Activated CD4-positive, alpha-beta memory T cell treated with anti-CD3 and anti-CD28 coated beads for 36 hours (primary cell): ENCODE data around the gene ALDH1A2. TPM values are rescaled to one million over a fixed set of nuclear protein-coding genes. Genes with fewer than 3 reads are reported as not detected.

Experiments
- CTCF ChIA-PET: fragments of 350-600 bp; sonication (Branson Sonifier 250); formaldehyde crosslinking; loops from one replicate; lab custom pipeline; 2021; ENCODE audit warnings: antibody characterized with exemption, inconsistent platforms; lab: Charles Lee
- POLR2A ChIA-PET: fragments of 350-600 bp; sonication (Branson Sonifier 250); formaldehyde crosslinking; loops from one replicate; lab custom pipeline; 2021; ENCODE audit warnings: antibody characterized with exemption; lab: Charles Lee
- DNase-seq: peaks from one replicate; pipeline ENCODE4 v3.0.0-alpha.2; 2020
- H3K27ac Mint-ChIP-seq: one replicate; pipeline ENCODE4 v1.8.0; 2021; ENCODE audit warnings: mixed read lengths
- H3K27me3 Mint-ChIP-seq: one replicate; pipeline ENCODE4 v1.8.0; 2021; ENCODE audit warnings: mixed read lengths
- H3K36me3 Mint-ChIP-seq: one replicate; pipeline ENCODE4 v1.8.0; 2021; ENCODE audit warnings: mixed read lengths
- H3K4me1 Mint-ChIP-seq: one replicate; pipeline ENCODE4 v1.8.0; 2021; ENCODE audit warnings: low read depth, mixed read lengths
- H3K4me3 Mint-ChIP-seq: one replicate; pipeline ENCODE4 v1.8.0; 2021; ENCODE audit warnings: mild to moderate bottlenecking, mixed read lengths
- H3K9me3 Mint-ChIP-seq: one replicate; pipeline ENCODE4 v1.8.0; 2021; ENCODE audit warnings: mixed read lengths
- intact Hi-C: fragments of 100-400 bp; cut with micrococcal nuclease; formaldehyde crosslinking; loops from one replicate; pipeline ENCODE4 v1.15.1; 2023
- total RNA-seq, 2 experiments: library from RNA; stranded (reverse); gene quantifications; one replicate each; pipeline ENCODE4 v1.2.3, GENCODE V29; 2021

ALDH1A2 gene
- total RNA-seq, 2 experiments from 2014 or later = 0.19 to 0.78 TPM

GRCh38 chr15:57946491-57947048 is 118.9 kb downstream of the ALDH1A2 start:
- POLR2A ChIA-PET = no interaction called here
- H3K36me3 Mint-ChIP-seq = no peaks in the 10 kb centered on the region
- H3K27me3 Mint-ChIP-seq = peaks cover 13% of the 10 kb centered on the region
- no peaks in the 10 kb centered on the region for H3K9me3 Mint-ChIP-seq
- CTCF ChIA-PET = no interaction called here
- no peak for DNase-seq
- intact Hi-C loops = no loop called here
- H3K4me1 Mint-ChIP-seq = no peaks in the 10 kb centered on the region
- H3K27ac Mint-ChIP-seq = no peak overlapping the region
- no peak overlapping the region for H3K4me3 Mint-ChIP-seq

- CTCF ChIA-PET = no interaction called here
- no peaks in the 10 kb centered on the region for H3K9me3 Mint-ChIP-seq
- H3K27me3 Mint-ChIP-seq = peaks cover 13% of the 10 kb centered on the region
- H3K36me3 Mint-ChIP-seq = no peaks in the 10 kb centered on the region
- H3K27ac Mint-ChIP-seq = no peak overlapping the region
- H3K4me3 Mint-ChIP-seq = no peak overlapping the region
- H3K4me1 Mint-ChIP-seq = no peaks in the 10 kb centered on the region
- no peak for DNase-seq
- POLR2A ChIA-PET = no interaction called here
- intact Hi-C loops = no loop called here
These were observed 119.9 kb downstream of the ALDH1A2 start for GRCh38 chr15:57945616-57946015.

DNA sequence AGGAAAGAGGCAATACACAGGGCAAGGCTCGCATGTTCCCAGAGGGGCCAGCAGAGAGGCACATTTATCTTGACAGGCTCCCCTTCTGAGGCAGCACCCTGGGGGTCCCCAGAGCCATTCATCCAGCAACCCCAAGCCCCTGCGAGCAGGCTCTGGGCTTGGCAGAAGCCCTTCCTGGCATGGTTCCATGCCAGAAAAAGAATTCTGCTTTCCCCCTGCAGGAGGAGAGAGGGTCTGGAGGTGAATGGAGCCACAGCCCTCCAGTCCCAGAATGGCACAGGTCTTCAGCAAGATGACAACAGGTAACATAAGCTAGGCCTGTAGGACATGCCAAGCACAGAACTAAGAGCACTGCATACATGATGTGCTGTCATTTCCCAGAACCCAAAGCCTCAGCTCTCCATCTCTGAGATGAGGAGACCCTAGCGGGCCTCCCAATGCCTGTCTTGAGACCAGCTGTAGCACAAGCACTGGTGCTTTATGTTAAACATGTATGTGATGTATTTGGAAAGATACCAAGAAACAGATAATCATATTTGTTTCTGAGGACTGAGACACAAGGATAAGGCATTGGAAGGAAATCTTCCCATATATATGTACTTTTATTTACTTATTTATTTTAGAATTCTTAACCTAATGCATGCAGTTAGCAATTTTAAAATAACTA is 121.6 kb downstream of the ALDH1A2 start:
- Mint-ChIP-seq H3K4me3 (no peak overlapping the region), H3K9me3 (no peaks in the 10 kb centered on the region), H3K27me3 (peaks cover 19% of the 10 kb centered on the region), H3K36me3 (no peaks in the 10 kb centered on the region), H3K27ac (no peak overlapping the region), H3K4me1 (no peaks in the 10 kb centered on the region)
- ChIA-PET CTCF (no interaction called here), POLR2A (no interaction called here)
- no peak for DNase-seq
- intact Hi-C loops = no loop called here

- Mint-ChIP-seq H3K27ac (no peak overlapping the region), H3K27me3 (peaks cover 19% of the 10 kb centered on the region), H3K36me3 (no peaks in the 10 kb centered on the region), H3K4me3 (no peak overlapping the region), H3K9me3 (no peaks in the 10 kb centered on the region), H3K4me1 (no peaks in the 10 kb centered on the region)
- DNase-seq = no peak
- ChIA-PET POLR2A (no interaction called here), CTCF (interaction anchor here (0.8 to 1.4 kb wide), 2 partner anchors 10 to 123 kb away, joined by 3 to 4 read pairs; no protein-coding TSS in a partner anchor)
- intact Hi-C loops = no loop called here
These were observed 122.3 kb downstream of the ALDH1A2 start for GRCh38 chr15:57943171-57943570.

DNA sequence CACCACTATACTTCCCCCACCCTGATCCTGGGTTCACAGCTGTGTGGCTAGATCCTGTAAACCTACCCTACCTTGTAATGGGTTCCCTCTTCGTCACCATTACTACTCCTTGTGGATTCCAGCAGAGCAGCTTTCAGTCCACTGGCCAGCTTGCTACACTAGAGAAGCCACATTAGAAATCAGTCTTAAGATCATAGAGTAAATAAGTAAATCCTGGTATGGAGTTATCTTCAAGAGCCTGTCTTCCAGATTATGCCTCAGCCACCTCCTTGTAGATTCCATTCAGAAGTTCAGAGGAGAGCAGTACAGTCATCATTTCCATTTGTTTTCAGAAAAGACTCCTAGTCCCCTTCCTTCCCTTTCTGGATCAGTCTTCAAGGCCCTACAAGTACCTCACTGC is 123.7 kb downstream of the ALDH1A2 start:
- H3K4me3 Mint-ChIP-seq = no peak overlapping the region
- peaks cover 21% of the 10 kb centered on the region for H3K27me3 Mint-ChIP-seq
- H3K36me3 Mint-ChIP-seq = no peaks in the 10 kb centered on the region
- intact Hi-C loops = no loop called here
- no peaks in the 10 kb centered on the region for H3K4me1 Mint-ChIP-seq
- POLR2A ChIA-PET = no interaction called here
- H3K27ac Mint-ChIP-seq = no peak overlapping the region
- DNase-seq = no peak
- H3K9me3 Mint-ChIP-seq = no peaks in the 10 kb centered on the region
- CTCF ChIA-PET = interaction anchor here (1.4 kb wide), 1 partner anchor 9 kb away, joined by 4 read pairs; no protein-coding TSS in a partner anchor

- intact Hi-C loops = no loop called here
- Mint-ChIP-seq H3K4me1 (no peaks in the 10 kb centered on the region), H3K4me3 (no peak overlapping the region), H3K27ac (no peak overlapping the region), H3K9me3 (no peaks in the 10 kb centered on the region), H3K36me3 (no peaks in the 10 kb centered on the region), H3K27me3 (peaks cover 16% of the 10 kb centered on the region)
- no peak for DNase-seq
- POLR2A ChIA-PET = no interaction called here
- CTCF ChIA-PET = interaction anchor here (1.7 kb wide), 1 partner anchor 10 kb away, joined by 4 read pairs; no protein-coding TSS in a partner anchor
These were observed 133.2 kb downstream of the ALDH1A2 start for GRCh38 chr15:57932348-57932747.

DNA sequence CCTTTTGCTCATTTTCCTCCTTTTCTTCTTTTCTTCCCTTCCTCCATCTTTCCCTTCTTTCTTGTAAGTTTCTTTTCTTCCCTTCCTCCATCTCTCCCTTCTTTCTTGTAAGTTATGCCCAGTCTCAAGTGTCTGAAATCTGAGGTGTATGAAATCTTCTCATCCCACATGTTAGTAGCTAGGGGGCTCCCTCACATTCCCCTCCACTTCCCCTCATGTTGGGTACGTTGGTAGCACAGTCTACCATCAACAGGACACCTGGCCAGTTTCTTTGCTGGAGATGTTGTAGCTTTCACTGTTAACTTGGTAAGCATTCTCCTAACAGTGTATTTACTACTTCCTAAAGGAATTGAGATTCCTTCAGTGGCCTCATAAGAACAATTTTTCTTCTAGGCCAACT is 133.9 kb downstream of the ALDH1A2 start:
- no peak overlapping the region for H3K4me3 Mint-ChIP-seq
- ChIA-PET POLR2A (no interaction called here), CTCF (no interaction called here)
- H3K27me3 Mint-ChIP-seq = peaks cover 12% of the 10 kb centered on the region
- H3K36me3 Mint-ChIP-seq = no peaks in the 10 kb centered on the region
- intact Hi-C loops = no loop called here
- no peak for DNase-seq
- no peaks in the 10 kb centered on the region for H3K4me1 Mint-ChIP-seq
- no peak overlapping the region for H3K27ac Mint-ChIP-seq
- no peaks in the 10 kb centered on the region for H3K9me3 Mint-ChIP-seq

GRCh38 chr15:57927091-57927631 is 138.3 kb downstream of the ALDH1A2 start:
- ChIA-PET CTCF (no interaction called here), POLR2A (no interaction called here)
- DNase-seq = no peak
- no peaks in the 10 kb centered on the region for H3K9me3 Mint-ChIP-seq
- intact Hi-C loops = no loop called here
- no peaks in the 10 kb centered on the region for H3K4me1 Mint-ChIP-seq
- peaks cover 12% of the 10 kb centered on the region for H3K27me3 Mint-ChIP-seq
- no peak overlapping the region for H3K27ac Mint-ChIP-seq
- no peak overlapping the region for H3K4me3 Mint-ChIP-seq
- H3K36me3 Mint-ChIP-seq = no peaks in the 10 kb centered on the region

DNA sequence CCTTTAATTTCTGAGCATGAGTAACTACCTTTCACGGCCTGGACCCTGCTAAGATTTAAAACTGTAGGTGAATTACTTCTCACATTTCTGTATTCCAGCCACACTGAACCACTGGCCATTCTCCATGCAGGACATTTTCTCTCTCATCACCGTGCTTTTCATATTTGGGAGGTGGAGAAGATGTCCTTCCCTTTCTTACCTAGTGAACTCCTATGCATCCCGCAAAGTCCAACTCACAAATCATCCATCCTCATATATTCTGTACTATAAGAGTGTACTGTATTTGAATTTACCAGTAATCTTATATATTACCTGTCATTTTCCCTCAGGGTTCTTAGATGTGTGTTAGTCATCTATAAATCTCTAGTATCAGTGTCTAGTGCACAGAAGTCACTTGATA is 139.9 kb downstream of the ALDH1A2 start:
- ChIA-PET CTCF (no interaction called here), POLR2A (no interaction called here)
- no peak overlapping the region for H3K27ac Mint-ChIP-seq
- no peak overlapping the region for H3K4me3 Mint-ChIP-seq
- no peaks in the 10 kb centered on the region for H3K36me3 Mint-ChIP-seq
- intact Hi-C loops = no loop called here
- H3K4me1 Mint-ChIP-seq = no peaks in the 10 kb centered on the region
- no peak for DNase-seq
- H3K9me3 Mint-ChIP-seq = no peaks in the 10 kb centered on the region
- H3K27me3 Mint-ChIP-seq = peaks cover 6% of the 10 kb centered on the region

GRCh38 chr15:57924598-57924997 is 140.9 kb downstream of the ALDH1A2 start:
- Mint-ChIP-seq H3K4me3 (no peak overlapping the region), H3K27me3 (peaks cover 5% of the 10 kb centered on the region), H3K36me3 (no peaks in the 10 kb centered on the region), H3K4me1 (no peaks in the 10 kb centered on the region), H3K9me3 (no peaks in the 10 kb centered on the region), H3K27ac (no peak overlapping the region)
- intact Hi-C loops = no loop called here
- DNase-seq = no peak
- CTCF ChIA-PET = no interaction called here
- POLR2A ChIA-PET = no interaction called here

DNA sequence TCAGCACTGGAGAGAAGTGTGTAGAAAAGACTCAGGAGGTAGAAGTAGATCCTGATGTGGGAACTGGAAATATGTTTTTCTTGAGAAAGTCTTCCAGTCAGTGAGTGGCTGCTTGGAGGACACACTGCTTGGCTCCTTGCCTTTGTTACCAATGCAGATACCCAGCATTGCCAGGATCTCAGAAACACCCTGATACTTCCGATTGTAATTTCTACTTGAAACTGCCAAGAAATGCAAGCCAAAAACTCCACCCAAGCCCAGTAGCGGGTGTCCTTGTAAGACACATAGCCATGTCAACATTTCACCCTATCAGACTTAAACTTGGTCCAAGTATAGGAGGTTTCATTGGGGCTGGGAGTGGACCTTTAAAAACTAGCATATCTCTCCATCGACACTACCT is 141.8 kb downstream of the ALDH1A2 start:
- H3K9me3 Mint-ChIP-seq = no peaks in the 10 kb centered on the region
- no peak for DNase-seq
- CTCF ChIA-PET = no interaction called here
- no peaks in the 10 kb centered on the region for H3K4me1 Mint-ChIP-seq
- no peaks in the 10 kb centered on the region for H3K36me3 Mint-ChIP-seq
- no peak overlapping the region for H3K4me3 Mint-ChIP-seq
- intact Hi-C loops = no loop called here
- no peak overlapping the region for H3K27ac Mint-ChIP-seq
- POLR2A ChIA-PET = no interaction called here
- peaks cover 3% of the 10 kb centered on the region for H3K27me3 Mint-ChIP-seq

DNA sequence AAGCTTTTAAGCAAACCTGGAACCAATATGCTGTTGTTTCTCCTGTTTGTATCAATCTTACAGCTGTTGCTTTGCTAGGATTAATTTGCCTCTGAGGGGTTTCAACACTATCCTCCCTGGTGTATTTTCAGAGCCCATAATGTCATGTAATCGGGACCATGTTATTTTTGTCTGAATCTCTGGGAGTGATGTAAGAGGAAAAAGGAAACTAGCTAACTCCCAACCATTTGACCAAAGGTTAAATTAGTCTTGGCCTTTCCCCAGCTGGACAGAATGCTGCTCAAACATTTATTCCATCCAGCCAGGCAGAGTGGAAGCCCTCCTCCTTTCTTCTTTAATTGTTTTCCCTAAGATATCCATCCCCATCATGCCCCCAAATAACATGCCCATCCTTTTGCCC is 142.2 kb downstream of the ALDH1A2 start:
- H3K4me1 Mint-ChIP-seq = no peaks in the 10 kb centered on the region
- H3K27me3 Mint-ChIP-seq = peaks cover 3% of the 10 kb centered on the region
- no peak overlapping the region for H3K27ac Mint-ChIP-seq
- no peak overlapping the region for H3K4me3 Mint-ChIP-seq
- ChIA-PET CTCF (no interaction called here), POLR2A (no interaction called here)
- no peaks in the 10 kb centered on the region for H3K36me3 Mint-ChIP-seq
- intact Hi-C loops = no loop called here
- no peaks in the 10 kb centered on the region for H3K9me3 Mint-ChIP-seq
- no peak for DNase-seq

GRCh38 chr15:57922776-57923175 is 142.7 kb downstream of the ALDH1A2 start:
- Mint-ChIP-seq H3K27me3 (peaks cover 3% of the 10 kb centered on the region), H3K36me3 (no peaks in the 10 kb centered on the region), H3K27ac (no peak overlapping the region), H3K9me3 (no peaks in the 10 kb centered on the region), H3K4me1 (no peaks in the 10 kb centered on the region), H3K4me3 (no peak overlapping the region)
- ChIA-PET POLR2A (interaction anchor here (0.6 kb wide), 1 partner anchor 60 kb away, joined by 3 read pairs; no protein-coding TSS in a partner anchor), CTCF (no interaction called here)
- intact Hi-C loops = no loop called here
- DNase-seq = no peak
